Keratinocyte (primary cell): ENCODE results near the gene SLC22A14. TPM values are rescaled to one million over a fixed set of nuclear protein-coding genes. Genes with fewer than 3 reads are reported as not detected.

Experiments used
- DNase-seq: peaks from one replicate; pipeline ENCODE4 v3.0.0-alpha.2; 2011; ENCODE audit warnings: low read depth, missing footprints, low spot score
- FAIRE-seq: peaks from 2 replicates; lab custom pipeline; 2011; peaks lifted over from hg19 to GRCh38; lab: Jason Lieb, UNC
- H2AFZ ChIP-seq: 2 replicates; pipeline ENCODE4 v1.6.0; 2012; ENCODE audit warnings: low read length, control low read depth, inconsistent platforms; ENCODE audit not compliant: control insufficient read depth
- H3K27ac ChIP-seq: 2 replicates; pipeline ENCODE4 v1.5.1; 2011; ENCODE audit warnings: low read length; ENCODE audit not compliant: control insufficient read depth, insufficient read depth
- H3K27me3 ChIP-seq: 3 replicates; pipeline ENCODE4 v1.6.0; 2011; ENCODE audit warnings: low read length; ENCODE audit not compliant: control insufficient read depth, insufficient read depth; ENCODE audit errors: extremely low read depth
- H3K36me3 ChIP-seq, 2 experiments: 2 replicates in 1 of 2; 3 replicates in 1 of 2; pipeline ENCODE4 v1.5.1; 2011; ENCODE audit warnings: low read length in 2 of 2, mild to moderate bottlenecking in 1 of 2; ENCODE audit not compliant: control insufficient read depth in 2 of 2, insufficient read depth in 2 of 2; ENCODE audit errors: extremely low read depth in 1 of 2
- H3K4me1 ChIP-seq: 3 replicates; pipeline ENCODE4 v1.5.1; 2011; ENCODE audit warnings: low read length; ENCODE audit not compliant: control insufficient read depth, insufficient read depth; ENCODE audit errors: extremely low read depth
- H3K4me2 ChIP-seq: 3 replicates; pipeline ENCODE4 v1.6.0; 2011; ENCODE audit warnings: low read depth, low read length; ENCODE audit not compliant: control insufficient read depth, insufficient read depth; ENCODE audit errors: extremely low read depth
- H3K4me3 ChIP-seq, 3 experiments: fragments of 200-600 bp in 1 of 3; sonication (generic) in 1 of 3; 2 replicates in 2 of 3; 3 replicates in 1 of 3; pipeline ENCODE4 v1.5.1; 2011 to 2016; ENCODE audit warnings: low read length in 3 of 3, mild to moderate bottlenecking in 3 of 3, control low read depth in 2 of 3, inconsistent platforms in 1 of 3, low read depth in 1 of 3, mixed read lengths in 1 of 3, mixed run types in 1 of 3, moderate library complexity in 1 of 3; ENCODE audit not compliant: control insufficient read depth in 2 of 3, insufficient read depth in 2 of 3; ENCODE audit errors: extremely low read depth in 1 of 3
- H3K79me2 ChIP-seq: 2 replicates; pipeline ENCODE4 v1.6.0; 2012; ENCODE audit warnings: low read length; ENCODE audit not compliant: control insufficient read depth, insufficient read depth
- H3K9ac ChIP-seq: 3 replicates; pipeline ENCODE4 v1.6.0; 2011; ENCODE audit warnings: low read length; ENCODE audit not compliant: control insufficient read depth, insufficient read depth; ENCODE audit errors: extremely low read depth
- H3K9me1 ChIP-seq: 3 replicates; pipeline ENCODE4 v1.6.0; 2011; ENCODE audit warnings: low read length; ENCODE audit not compliant: control insufficient read depth, insufficient read depth; ENCODE audit errors: extremely low read depth
- H3K9me3 ChIP-seq: 2 replicates; pipeline ENCODE4 v1.5.1; 2012; ENCODE audit warnings: low read depth, low read length; ENCODE audit not compliant: control insufficient read depth
- H4K20me1 ChIP-seq: 3 replicates; pipeline ENCODE4 v1.6.0; 2011; ENCODE audit warnings: low read length; ENCODE audit not compliant: control insufficient read depth, insufficient read depth; ENCODE audit errors: extremely low read depth
- CTCF ChIP-seq, 3 experiments: IDR thresholded peaks in 1 of 3; conservative IDR thresholded peaks in 1 of 3; optimal IDR thresholded peaks in 1 of 3; 2 replicates in 2 of 3; 3 replicates in 1 of 3; pipeline versions ENCODE3 to v1.5.1; 2011; ENCODE audit warnings: low read length in 3 of 3, mild to moderate bottlenecking in 3 of 3, moderate library complexity in 2 of 3, control low read depth in 1 of 3, inconsistent platforms in 1 of 3; ENCODE audit not compliant: insufficient read depth in 2 of 3; ENCODE audit errors: extremely low read depth in 1 of 3
- EZH2 ChIP-seq: IDR thresholded peaks from one replicate; pipeline ENCODE4 v1.6.1; 2012; ENCODE audit warnings: inconsistent platforms, mild to moderate bottlenecking, low read length, moderate library complexity
- dilution Hi-C: fragments of 300-500 bp; cut with MboI; formaldehyde crosslinking; loops from one replicate; pipeline ENCODE4 v1.7.0; 2020; ENCODE audit warnings: low sequenced_read_pairs; ENCODE audit not compliant: extremely low pct_ligation_motif_present
- polyA plus RNA-seq, 5 experiments: library from polyadenylated mRNA; depleted of rRNA in 3 of 5; stranded (reverse) in 3 of 5; stranded (forward) in 1 of 5; unstranded in 1 of 5; fragments of >200 nt; gene quantifications; 1 replicate in 1 of 5; 2 replicates in 3 of 5; 3 replicates in 1 of 5; pipeline versions ENCODE4 v1.2.1 to v1.2.3, GENCODE V29; 2011 to 2012; ENCODE audit warnings: missing spikeins in 2 of 5, low read depth in 1 of 5, low replicate concordance in 1 of 5

The SLC22A14 gene
- polyA plus RNA-seq, 1 donor (not counting 4 experiments of a cell fraction or from before 2014, with no cell fraction given), result 0.20 TPM

- H3K36me3 ChIP-seq, result no peaks in the 10 kb centered on the region
- peaks cover 6% of the 10 kb centered on the region for H3K4me1 ChIP-seq
- H2AFZ ChIP-seq, result no peak overlapping the region
- no peak overlapping the region for H3K9ac ChIP-seq
- FAIRE-seq (no peak), DNase-seq (no peak)
- no peak overlapping the region for H3K27ac ChIP-seq
- H3K79me2 ChIP-seq, result no peaks in the 10 kb centered on the region
- H3K4me3 ChIP-seq, result no peak overlapping the region
- no peak overlapping the region for H3K4me2 ChIP-seq
- no peaks in the 10 kb centered on the region for H3K9me3 ChIP-seq
- H3K27me3 ChIP-seq, result no peaks in the 10 kb centered on the region
- H4K20me1 ChIP-seq, result no peaks in the 10 kb centered on the region
- dilution Hi-C loops, result no loop called here
- no peaks in the 10 kb centered on the region for H3K9me1 ChIP-seq
- no peak for TF ChIP-seq EZH2
- no peak for TF ChIP-seq CTCF (optimal IDR thresholded peaks at IDR 0.05 in 1 of 3, IDR thresholded peaks at IDR 0.05 in 1 of 3, conservative IDR thresholded peaks at IDR 0.05 in 1 of 3; ENCODE audit: extremely low read depth in 1 of 3, insufficient read depth in 2 of 3, low read length in 3 of 3)
These were observed 66.8 kb downstream of the SLC22A14 start for GRCh38 chr3:38348903-38349302.

- H3K4me2 ChIP-seq, result no peak overlapping the region
- H3K27me3 ChIP-seq, result no peaks in the 10 kb centered on the region
- TF ChIP-seq EZH2, result no peak
- TF ChIP-seq CTCF (optimal IDR thresholded peaks at IDR 0.05 in 1 of 3, IDR thresholded peaks at IDR 0.05 in 1 of 3, conservative IDR thresholded peaks at IDR 0.05 in 1 of 3; ENCODE audit: extremely low read depth in 1 of 3, insufficient read depth in 2 of 3, low read length in 3 of 3), result no peak
- dilution Hi-C loops, result no loop called here
- H3K9me1 ChIP-seq, result no peaks in the 10 kb centered on the region
- no peaks in the 10 kb centered on the region for H3K9me3 ChIP-seq
- no peak for DNase-seq
- peaks cover 6% of the 10 kb centered on the region for H3K4me1 ChIP-seq
- no peak overlapping the region for H2AFZ ChIP-seq
- FAIRE-seq, result no peak
- no peaks in the 10 kb centered on the region for H3K79me2 ChIP-seq
- H3K4me3 ChIP-seq, result no peak overlapping the region
- H3K27ac ChIP-seq, result no peak overlapping the region
- H3K9ac ChIP-seq, result no peak overlapping the region
- H3K36me3 ChIP-seq, result no peaks in the 10 kb centered on the region
- H4K20me1 ChIP-seq, result no peaks in the 10 kb centered on the region
These were observed 67.7 kb downstream of the SLC22A14 start for GRCh38 chr3:38349684-38350359.
